Ovary (tissue), 3 donors: ENCODE measurements around the gene BIRC7.

Experiments used
- EP300 ChIP-seq: sonication (generic); formaldehyde crosslinking; IDR thresholded peaks from one replicate; pipeline ENCODE4 v1.6.1; 2017; ENCODE audit warnings: antibody characterized with exemption
- POLR2A ChIP-seq: fragments of 450-650 bp; IDR thresholded peaks from one replicate; pipeline ENCODE4 v1.6.1; 2017; ENCODE audit warnings: antibody characterized with exemption, mild to moderate bottlenecking, moderate library complexity
- TF ChIP-seq, protein P1 (sequence below), 3 donors: fragments of 450-650 bp in 2 of 3; fragments of 200-600 bp in 1 of 3; IDR thresholded peaks; one replicate each; pipeline versions ENCODE4 v1.5.1 to v1.8.0; 2016 to 2022; ENCODE audit warnings: antibody characterized with exemption in 3 of 3, mild to moderate bottlenecking in 1 of 3
- donor health status: DM: no; HTN: no; CAD: no.

DNA sequence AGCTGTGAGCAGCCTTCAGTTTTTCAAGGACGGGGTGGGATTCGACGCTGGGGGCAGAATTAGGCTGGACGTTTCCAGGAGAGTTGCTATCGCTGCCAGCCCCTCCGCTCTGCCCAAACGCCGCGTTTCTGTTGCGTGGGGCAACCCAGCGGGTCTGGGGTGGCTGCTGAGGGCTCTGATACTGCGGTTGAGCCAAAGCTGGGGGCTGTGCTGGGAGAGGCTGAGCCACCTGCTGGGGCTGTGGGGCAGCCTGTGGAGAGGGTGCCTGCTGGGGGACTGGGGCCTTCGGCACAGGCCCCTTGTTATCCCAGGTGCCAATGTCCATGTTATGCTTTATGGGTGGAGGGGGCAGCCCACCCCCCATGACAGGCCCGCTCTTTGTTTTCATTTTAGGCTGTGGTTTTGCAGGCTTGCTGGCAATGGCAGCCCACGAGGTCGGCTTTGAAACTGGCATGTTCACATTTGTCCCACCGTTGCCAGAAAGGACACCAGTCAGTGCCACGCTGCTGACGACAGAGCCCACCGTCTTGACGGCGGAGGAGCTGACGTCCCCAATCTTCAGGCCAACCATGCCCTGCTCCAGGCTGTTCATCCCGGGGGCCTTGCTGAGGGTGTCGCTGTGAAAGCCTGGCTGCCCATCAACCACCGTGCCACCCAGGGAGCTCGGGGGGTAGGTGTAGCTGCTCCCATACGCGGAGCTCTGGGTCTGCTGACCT is 32.7 kb upstream of the BIRC7 start:
- TF ChIP-seq, protein P1, sequence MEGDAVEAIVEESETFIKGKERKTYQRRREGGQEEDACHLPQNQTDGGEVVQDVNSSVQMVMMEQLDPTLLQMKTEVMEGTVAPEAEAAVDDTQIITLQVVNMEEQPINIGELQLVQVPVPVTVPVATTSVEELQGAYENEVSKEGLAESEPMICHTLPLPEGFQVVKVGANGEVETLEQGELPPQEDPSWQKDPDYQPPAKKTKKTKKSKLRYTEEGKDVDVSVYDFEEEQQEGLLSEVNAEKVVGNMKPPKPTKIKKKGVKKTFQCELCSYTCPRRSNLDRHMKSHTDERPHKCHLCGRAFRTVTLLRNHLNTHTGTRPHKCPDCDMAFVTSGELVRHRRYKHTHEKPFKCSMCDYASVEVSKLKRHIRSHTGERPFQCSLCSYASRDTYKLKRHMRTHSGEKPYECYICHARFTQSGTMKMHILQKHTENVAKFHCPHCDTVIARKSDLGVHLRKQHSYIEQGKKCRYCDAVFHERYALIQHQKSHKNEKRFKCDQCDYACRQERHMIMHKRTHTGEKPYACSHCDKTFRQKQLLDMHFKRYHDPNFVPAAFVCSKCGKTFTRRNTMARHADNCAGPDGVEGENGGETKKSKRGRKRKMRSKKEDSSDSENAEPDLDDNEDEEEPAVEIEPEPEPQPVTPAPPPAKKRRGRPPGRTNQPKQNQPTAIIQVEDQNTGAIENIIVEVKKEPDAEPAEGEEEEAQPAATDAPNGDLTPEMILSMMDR (IDR thresholded peaks at IDR 0.05) = no peak
- TF ChIP-seq POLR2A = no peak
- no peak for TF ChIP-seq EP300
